K562 (cell line): ENCODE data around the gene METTL6. TPM values are rescaled to one million over a fixed set of nuclear protein-coding genes. Genes with fewer than 3 reads are reported as not detected.
A peak's percentile ranks its signal among the peaks of the same experiment; 100 is the strongest.

Source experiments
- ATAC-seq: fragments of 200-7000 bp; cut with Tn5 transposase; 3 replicates; pipeline ENCODE4 v1.9.1; 2020; ENCODE audit warnings: moderate library complexity
- BruUV-seq: library from RNA; stranded (reverse); fragments of 400-500 nt; replicated peaks from 2 replicates; lab custom pipeline; 2021; lab: Mats Ljungman, UMichigan
- CTCF ChIA-PET: fragments of 300-600 bp; formaldehyde crosslinking; extraction: SDS; loops from one replicate; lab custom pipeline; 2021; ENCODE audit warnings: low intra/inter-chr PET ratio; lab: Yijun Ruan, JAX
- POLR2A ChIA-PET: fragments of 300-600, 350-650 bp; sonication (Branson Sonifier 250); formaldehyde crosslinking; extraction: SDS; loops from one replicate; lab custom pipeline; 2021; ENCODE audit warnings: antibody characterized with exemption, inconsistent platforms; lab: Yijun Ruan, JAX
- DNase-seq, 4 experiments: peaks; one replicate each; pipeline versions ENCODE4 v3.0.0 to v3.0.0-alpha.2; 2011 to 2018; ENCODE audit warnings: low spot score in 3 of 4, mixed read lengths in 3 of 4; ENCODE audit errors: extremely low read depth in 1 of 4
- FAIRE-seq: peaks from 2 replicates; lab custom pipeline; 2011; peaks lifted over from hg19 to GRCh38; lab: Jason Lieb, UNC
- H2AFZ ChIP-seq: 2 replicates; pipeline ENCODE4 v1.6.0; 2011; ENCODE audit warnings: low read depth, low read length, control low read depth, inconsistent platforms
- H3K27ac ChIP-seq: fragments of 200-600 bp; 3 replicates; pipeline ENCODE4 v1.8.0; 2011; ENCODE audit warnings: low read depth, mild to moderate bottlenecking, control low read depth, inconsistent platforms, low read length, moderate library complexity, mixed read lengths; ENCODE audit errors: extremely low read depth
- H3K27me3 ChIP-seq, 2 experiments: fragments of 300-600 bp in 1 of 2; 2 replicates in 1 of 2; 3 replicates in 1 of 2; pipeline versions ENCODE4 v1.6.0 to v1.8.0; 2011; ENCODE audit warnings: inconsistent platforms in 2 of 2, low read length in 2 of 2, mild to moderate bottlenecking in 1 of 2, mixed read lengths in 1 of 2, moderate library complexity in 1 of 2; ENCODE audit not compliant: control insufficient read depth in 2 of 2, insufficient read depth in 2 of 2
- H3K36me3 ChIP-seq: fragments of 300-600 bp; 3 replicates; pipeline ENCODE4 v1.8.0; 2011; ENCODE audit warnings: mild to moderate bottlenecking, low read length, inconsistent platforms; ENCODE audit not compliant: control insufficient read depth, insufficient read depth
- H3K4me1 ChIP-seq, 2 experiments: fragments of 200-600 bp in 1 of 2; replicated peaks in 1 of 2; 2 replicates in 1 of 2; 3 replicates in 1 of 2; pipeline versions ENCODE4 v1.5.1 to v1.8.0; 2011; ENCODE audit warnings: inconsistent platforms in 2 of 2, low read length in 2 of 2, mild to moderate bottlenecking in 1 of 2, mixed read lengths in 1 of 2, moderate library complexity in 1 of 2; ENCODE audit not compliant: control insufficient read depth in 2 of 2, insufficient read depth in 2 of 2
- H3K4me2 ChIP-seq: 2 replicates; pipeline ENCODE4 v1.6.1; 2011; ENCODE audit warnings: low read length, control low read depth, inconsistent platforms, mixed read lengths; ENCODE audit not compliant: insufficient read depth
- H3K4me3 ChIP-seq: fragments of 200-600 bp; sonication (generic), shearing (Covaris generic); 2 replicates; pipeline ENCODE4 v1.5.1; 2016; ENCODE audit warnings: control low read depth, inconsistent platforms
- H3K79me2 ChIP-seq: fragments of 200-600 bp; 3 replicates; pipeline ENCODE4 v1.8.0; 2011; ENCODE audit warnings: low read length, inconsistent platforms; ENCODE audit not compliant: control insufficient read depth, insufficient read depth
- H3K9ac ChIP-seq, 2 experiments: 2 replicates each; pipeline versions ENCODE4 v1.6.0 to v1.6.1; 2011; ENCODE audit warnings: low read depth in 2 of 2, low read length in 2 of 2, control low read depth in 1 of 2, inconsistent platforms in 1 of 2, mild to moderate bottlenecking in 1 of 2, mixed read lengths in 1 of 2; ENCODE audit not compliant: insufficient read depth in 1 of 2
- H3K9me1 ChIP-seq: one replicate; pipeline ENCODE4 v1.6.0; 2011; ENCODE audit warnings: inconsistent platforms, mild to moderate bottlenecking, low read length, moderate library complexity; ENCODE audit not compliant: control insufficient read depth, insufficient read depth
- H3K9me3 ChIP-seq: replicated peaks from 2 replicates; pipeline ENCODE4 v1.5.1; 2011; ENCODE audit warnings: low read depth, low read length, inconsistent platforms; ENCODE audit not compliant: control insufficient read depth, insufficient read depth
- H4K20me1 ChIP-seq: replicated peaks from 2 replicates; pipeline ENCODE4 v1.6.1; 2011; ENCODE audit warnings: low read length, inconsistent platforms, mixed read lengths; ENCODE audit not compliant: control insufficient read depth, insufficient read depth
- BCOR ChIP-seq: fragments of 450-650 bp; IDR thresholded peaks from 2 replicates; pipeline ENCODE4 v1.6.1; 2016
- IFI16 ChIP-seq: fragments of 250-450 bp; sonication (Bioruptor Pico); IDR thresholded peaks from 2 replicates; pipeline ENCODE4 v2.1.2; 2022; ENCODE audit warnings: mild to moderate bottlenecking, inconsistent platforms
- ILF3 ChIP-seq: fragments of 450-650 bp; IDR thresholded peaks from 2 replicates; pipeline ENCODE4 v1.6.1; 2018; ENCODE audit warnings: antibody characterized with exemption, mild to moderate bottlenecking, moderate library complexity, borderline replicate concordance
- JUND ChIP-seq, 2 experiments: IDR thresholded peaks; 2 replicates in 1 of 2; 3 replicates in 1 of 2; pipeline ENCODE4 v1.6.1; 2011; ENCODE audit warnings: borderline replicate concordance in 2 of 2, low read depth in 2 of 2, low read length in 2 of 2, improper control_type of control experiment in 1 of 2, missing biosample characterization in 1 of 2, missing genetic modification characterization in 1 of 2, missing genetic modification reagents in 1 of 2
- KDM1A ChIP-seq, 2 experiments: fragments of 450-650 bp; IDR thresholded peaks; 2 replicates each; pipeline ENCODE4 v1.6.1; 2016; ENCODE audit warnings: mild to moderate bottlenecking in 2 of 2
- RBM25 ChIP-seq: fragments of 200-400 bp; formaldehyde crosslinking; IDR thresholded peaks from 2 replicates; pipeline ENCODE4 v1.6.1; 2018; ENCODE audit warnings: low read length, low read depth, moderate library complexity; ENCODE audit not compliant: severe bottlenecking
- THRAP3 ChIP-seq: fragments of 450-650 bp; IDR thresholded peaks from 2 replicates; pipeline ENCODE4 v1.6.1; 2016; ENCODE audit warnings: mild to moderate bottlenecking, inconsistent platforms, borderline replicate concordance
- ZNF41 ChIP-seq: fragments of 250-450 bp; sonication (Bioruptor Pico); conservative IDR thresholded peaks from 2 replicates; pipeline ENCODE4 v1.4.0; 2020; ENCODE audit warnings: mild to moderate bottlenecking
- WGBS: fragments of 100-300 bp; shearing (Covaris generic); methylation state at CpG from one replicate; pipeline ENCODE4 v1.1.6; 2016; ENCODE audit warnings: low coverage, mixed read lengths; ENCODE audit not compliant: insufficient coverage; ENCODE audit errors: missing lambda C conversion rate; 5-methylcytosine and 5-hydroxymethylcytosine counted together
- in situ Hi-C: fragments of 300-500 bp; cut with MboI; formaldehyde crosslinking; loops from 4 replicates; pipeline ENCODE4 v1.15.0; 2018; ENCODE audit warnings: inconsistent platforms, mixed read lengths
- intact Hi-C: fragments of 100-400 bp; cut with micrococcal nuclease; formaldehyde crosslinking; loops from 2 replicates; pipeline ENCODE4 v1.14.2; 2022
- polyA plus RNA-seq, 8 experiments: library from polyadenylated mRNA; depleted of rRNA in 4 of 8; stranded (reverse) in 5 of 8; unstranded in 3 of 8; fragments of >200 nt; fragmentation: Nextera tagmentation in 2 of 8; fragmentation: Illumina TruSeq in 1 of 8; extraction: Ambion mirVana in 2 of 8; extraction: Trizol in 1 of 8; gene quantifications; 2 replicates each; pipeline versions ENCODE4 v1.2.1 to v1.2.3, GENCODE V29; 2011 to 2014; ENCODE audit warnings: inconsistent platforms in 1 of 8, missing spikeins in 1 of 8
- total RNA-seq, 7 experiments: library from RNA; depleted of rRNA in 6 of 7; stranded (reverse); fragments of >200 nt in 6 of 7; fragmentation: Illumina TruSeq in 2 of 7; extraction: Trizol in 2 of 7; gene quantifications; 2 replicates each; pipeline versions ENCODE4 v1.2.1 to v1.2.3, GENCODE V29; 2011 to 2021; ENCODE audit warnings: low replicate concordance in 1 of 7
- TF ChIP-seq, protein P1 (sequence below): fragments of 250-450 bp; sonication (Bioruptor Pico); IDR thresholded peaks from 2 replicates; pipeline ENCODE4 v1.4.0; 2020

METTL6 gene
- total and polyA plus RNA-seq, 9 of the 15 experiments (the other 6 are each of a cell fraction or from before 2014, with no cell fraction given) = 18.8 to 61.5 (median 33.9) TPM

- FAIRE-seq = no peak
- Histone ChIP-seq H3K9me3 (no peaks in the 10 kb centered on the region), H3K9me1 (no peaks in the 10 kb centered on the region), H3K4me1 (0 out of 5 replicates have a peak, but pooled peaks cover 0 to 3% of the 10 kb centered on the region in 2 experiments), H3K9ac (no peak overlapping the region), H2AFZ (no peak overlapping the region), H3K27ac (no peak overlapping the region), H3K4me3 (no peak overlapping the region), H4K20me1 (no peaks in the 10 kb centered on the region), H3K27me3 (peaks cover 2 to 10% of the 10 kb centered on the region in 2 experiments; a peak in 3 of 5 replicates), H3K36me3 (no peaks in the 10 kb centered on the region), H3K79me2 (no peaks in the 10 kb centered on the region), H3K4me2 (no peak overlapping the region)
- intact Hi-C loops = no loop called here
- in situ Hi-C loops = no loop called here
- no TSS peak for BruUV-seq
- no peak for TF ChIP-seq ILF3
- peak; percentile 62 for TF ChIP-seq BCOR
- peak in 1 of 2 experiments; percentile 61; a peak in 1 of 4 replicates for TF ChIP-seq KDM1A (IDR thresholded peaks at IDR 0.05)
- peak; percentile 74 for TF ChIP-seq RBM25
- ATAC-seq = no peak
- CTCF ChIA-PET = interaction anchor here (0.6 to 0.7 kb wide), 2 partner anchors 103 to 1566 kb away, joined by 3 read pairs; no protein-coding TSS in a partner anchor
- no peak for DNase-seq
- POLR2A ChIA-PET = interaction anchor here (0.9 to 1.9 kb wide), 2 partner anchors 12 kb away, joined by 3 to 8 read pairs; no protein-coding TSS in a partner anchor
Observed at GRCh38 chr3:15454965-15455364, 27.6 kb upstream of the METTL6 start.

GRCh38 chr3:15453991-15454625 lies 26.8 kb upstream of the METTL6 start:
- Histone ChIP-seq H3K4me3 (no peak overlapping the region), H3K27ac (no peak overlapping the region), H3K9me3 (no peaks in the 10 kb centered on the region), H3K79me2 (no peaks in the 10 kb centered on the region), H4K20me1 (no peaks in the 10 kb centered on the region), H3K27me3 (peaks cover 0 to 10% of the 10 kb centered on the region in 2 experiments; a peak in 1 of 5 replicates), H3K9ac (peak overlapping the region in 1 of 2 experiments; percentile 40; a peak in 1 of 4 replicates), H3K4me1 (0 out of 5 replicates have a peak, but pooled peaks cover 0 to 3% of the 10 kb centered on the region in 2 experiments), H2AFZ (no peak overlapping the region), H3K36me3 (no peaks in the 10 kb centered on the region), H3K4me2 (no peak overlapping the region), H3K9me1 (no peaks in the 10 kb centered on the region)
- no peak for DNase-seq
- intact Hi-C loops (no loop called here), in situ Hi-C loops (no loop called here)
- POLR2A ChIA-PET = interaction anchor here (0.7 to 1.9 kb wide), 3 partner anchors 11 to 486 kb away, joined by 3 to 8 read pairs (median 3); no protein-coding TSS in a partner anchor
- no TSS peak for BruUV-seq
- CTCF ChIA-PET = interaction anchor here (0.6 to 0.7 kb wide), 2 partner anchors 104 to 1567 kb away, joined by 3 read pairs; no protein-coding TSS in a partner anchor
- FAIRE-seq = no peak
- 19% methylated on average over 9 of the region's 9 CpGs for WGBS
- no peak; the same call in 2 of the 3 replicates for ATAC-seq
- TF ChIP-seq ZNF41 (CRISPR knock-in tag) (no peak), THRAP3 (no peak), JUND (IDR thresholded peaks at IDR 0.05; ENCODE audit: borderline replicate concordance, low read depth, low read length) (no peak), JUND (tag; IDR thresholded peaks at IDR 0.05; ENCODE audit: borderline replicate concordance, low read depth, low read length) (no peak), IFI16 (no peak)
- TF ChIP-seq, protein P1, sequence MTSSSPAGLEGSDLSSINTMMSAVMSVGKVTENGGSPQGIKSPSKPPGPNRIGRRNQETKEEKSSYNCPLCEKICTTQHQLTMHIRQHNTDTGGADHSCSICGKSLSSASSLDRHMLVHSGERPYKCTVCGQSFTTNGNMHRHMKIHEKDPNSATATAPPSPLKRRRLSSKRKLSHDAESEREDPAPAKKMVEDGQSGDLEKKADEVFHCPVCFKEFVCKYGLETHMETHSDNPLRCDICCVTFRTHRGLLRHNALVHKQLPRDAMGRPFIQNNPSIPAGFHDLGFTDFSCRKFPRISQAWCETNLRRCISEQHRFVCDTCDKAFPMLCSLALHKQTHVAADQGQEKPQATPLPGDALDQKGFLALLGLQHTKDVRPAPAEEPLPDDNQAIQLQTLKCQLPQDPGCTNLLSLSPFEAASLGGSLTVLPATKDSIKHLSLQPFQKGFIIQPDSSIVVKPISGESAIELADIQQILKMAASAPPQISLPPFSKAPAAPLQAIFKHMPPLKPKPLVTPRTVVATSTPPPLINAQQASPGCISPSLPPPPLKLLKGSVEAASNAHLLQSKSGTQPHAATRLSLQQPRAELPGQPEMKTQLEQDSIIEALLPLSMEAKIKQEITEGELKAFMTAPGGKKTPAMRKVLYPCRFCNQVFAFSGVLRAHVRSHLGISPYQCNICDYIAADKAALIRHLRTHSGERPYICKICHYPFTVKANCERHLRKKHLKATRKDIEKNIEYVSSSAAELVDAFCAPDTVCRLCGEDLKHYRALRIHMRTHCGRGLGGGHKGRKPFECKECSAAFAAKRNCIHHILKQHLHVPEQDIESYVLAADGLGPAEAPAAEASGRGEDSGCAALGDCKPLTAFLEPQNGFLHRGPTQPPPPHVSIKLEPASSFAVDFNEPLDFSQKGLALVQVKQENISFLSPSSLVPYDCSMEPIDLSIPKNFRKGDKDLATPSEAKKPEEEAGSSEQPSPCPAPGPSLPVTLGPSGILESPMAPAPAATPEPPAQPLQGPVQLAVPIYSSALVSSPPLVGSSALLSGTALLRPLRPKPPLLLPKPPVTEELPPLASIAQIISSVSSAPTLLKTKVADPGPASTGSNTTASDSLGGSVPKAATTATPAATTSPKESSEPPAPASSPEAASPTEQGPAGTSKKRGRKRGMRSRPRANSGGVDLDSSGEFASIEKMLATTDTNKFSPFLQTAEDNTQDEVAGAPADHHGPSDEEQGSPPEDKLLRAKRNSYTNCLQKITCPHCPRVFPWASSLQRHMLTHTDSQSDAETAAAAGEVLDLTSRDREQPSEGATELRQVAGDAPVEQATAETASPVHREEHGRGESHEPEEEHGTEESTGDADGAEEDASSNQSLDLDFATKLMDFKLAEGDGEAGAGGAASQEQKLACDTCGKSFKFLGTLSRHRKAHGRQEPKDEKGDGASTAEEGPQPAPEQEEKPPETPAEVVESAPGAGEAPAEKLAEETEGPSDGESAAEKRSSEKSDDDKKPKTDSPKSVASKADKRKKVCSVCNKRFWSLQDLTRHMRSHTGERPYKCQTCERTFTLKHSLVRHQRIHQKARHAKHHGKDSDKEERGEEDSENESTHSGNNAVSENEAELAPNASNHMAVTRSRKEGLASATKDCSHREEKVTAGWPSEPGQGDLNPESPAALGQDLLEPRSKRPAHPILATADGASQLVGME (CRISPR knock-in tag) = no peak
